ENCODE results near the gene GPR65.

The GPR65 gene

GRCh38 chr14:87992718-87993628 is 12.0 kb upstream of the GPR65 start, which contains the start of gene GALC (continued):
- TF ChIP-seq, protein P1, sequence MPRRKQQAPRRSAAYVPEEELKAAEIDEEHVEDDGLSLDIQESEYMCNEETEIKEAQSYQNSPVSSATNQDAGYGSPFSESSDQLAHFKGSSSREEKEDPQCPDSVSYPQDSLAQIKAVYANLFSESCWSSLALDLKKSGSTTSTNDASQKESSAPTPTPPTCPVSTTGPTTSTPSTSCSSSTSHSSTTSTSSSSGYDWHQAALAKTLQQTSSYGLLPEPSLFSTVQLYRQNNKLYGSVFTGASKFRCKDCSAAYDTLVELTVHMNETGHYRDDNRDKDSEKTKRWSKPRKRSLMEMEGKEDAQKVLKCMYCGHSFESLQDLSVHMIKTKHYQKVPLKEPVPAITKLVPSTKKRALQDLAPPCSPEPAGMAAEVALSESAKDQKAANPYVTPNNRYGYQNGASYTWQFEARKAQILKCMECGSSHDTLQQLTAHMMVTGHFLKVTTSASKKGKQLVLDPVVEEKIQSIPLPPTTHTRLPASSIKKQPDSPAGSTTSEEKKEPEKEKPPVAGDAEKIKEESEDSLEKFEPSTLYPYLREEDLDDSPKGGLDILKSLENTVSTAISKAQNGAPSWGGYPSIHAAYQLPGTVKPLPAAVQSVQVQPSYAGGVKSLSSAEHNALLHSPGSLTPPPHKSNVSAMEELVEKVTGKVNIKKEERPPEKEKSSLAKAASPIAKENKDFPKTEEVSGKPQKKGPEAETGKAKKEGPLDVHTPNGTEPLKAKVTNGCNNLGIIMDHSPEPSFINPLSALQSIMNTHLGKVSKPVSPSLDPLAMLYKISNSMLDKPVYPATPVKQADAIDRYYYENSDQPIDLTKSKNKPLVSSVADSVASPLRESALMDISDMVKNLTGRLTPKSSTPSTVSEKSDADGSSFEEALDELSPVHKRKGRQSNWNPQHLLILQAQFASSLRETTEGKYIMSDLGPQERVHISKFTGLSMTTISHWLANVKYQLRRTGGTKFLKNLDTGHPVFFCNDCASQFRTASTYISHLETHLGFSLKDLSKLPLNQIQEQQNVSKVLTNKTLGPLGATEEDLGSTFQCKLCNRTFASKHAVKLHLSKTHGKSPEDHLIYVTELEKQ (tag by site-specific recombination; IDR thresholded peaks at IDR 0.05; ENCODE audit: borderline replicate concordance): no peak
- TF ChIP-seq, protein P2, sequence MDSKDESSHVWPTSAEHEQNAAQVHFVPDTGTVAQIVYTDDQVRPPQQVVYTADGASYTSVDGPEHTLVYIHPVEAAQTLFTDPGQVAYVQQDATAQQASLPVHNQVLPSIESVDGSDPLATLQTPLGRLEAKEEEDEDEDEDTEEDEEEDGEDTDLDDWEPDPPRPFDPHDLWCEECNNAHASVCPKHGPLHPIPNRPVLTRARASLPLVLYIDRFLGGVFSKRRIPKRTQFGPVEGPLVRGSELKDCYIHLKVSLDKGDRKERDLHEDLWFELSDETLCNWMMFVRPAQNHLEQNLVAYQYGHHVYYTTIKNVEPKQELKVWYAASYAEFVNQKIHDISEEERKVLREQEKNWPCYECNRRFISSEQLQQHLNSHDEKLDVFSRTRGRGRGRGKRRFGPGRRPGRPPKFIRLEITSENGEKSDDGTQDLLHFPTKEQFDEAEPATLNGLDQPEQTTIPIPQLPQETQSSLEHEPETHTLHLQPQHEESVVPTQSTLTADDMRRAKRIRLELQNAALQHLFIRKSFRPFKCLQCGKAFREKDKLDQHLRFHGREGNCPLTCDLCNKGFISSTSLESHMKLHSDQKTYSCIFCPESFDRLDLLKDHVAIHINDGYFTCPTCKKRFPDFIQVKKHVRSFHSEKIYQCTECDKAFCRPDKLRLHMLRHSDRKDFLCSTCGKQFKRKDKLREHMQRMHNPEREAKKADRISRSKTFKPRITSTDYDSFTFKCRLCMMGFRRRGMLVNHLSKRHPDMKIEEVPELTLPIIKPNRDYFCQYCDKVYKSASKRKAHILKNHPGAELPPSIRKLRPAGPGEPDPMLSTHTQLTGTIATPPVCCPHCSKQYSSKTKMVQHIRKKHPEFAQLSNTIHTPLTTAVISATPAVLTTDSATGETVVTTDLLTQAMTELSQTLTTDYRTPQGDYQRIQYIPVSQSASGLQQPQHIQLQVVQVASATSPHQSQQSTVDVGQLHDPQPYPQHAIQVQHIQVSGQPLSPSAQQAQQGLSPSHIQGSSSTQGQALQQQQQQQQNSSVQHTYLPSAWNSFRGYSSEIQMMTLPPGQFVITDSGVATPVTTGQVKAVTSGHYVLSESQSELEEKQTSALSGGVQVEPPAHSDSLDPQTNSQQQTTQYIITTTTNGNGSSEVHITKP (tag by site-specific recombination; IDR thresholded peaks at IDR 0.05): no peak
- TF ChIP-seq ZBTB17 (tag by site-specific recombination; IDR thresholded peaks at IDR 0.05) (peak; percentile 61; the same call in 1 of the 2 replicates), ZNF623 (tag by site-specific recombination; IDR thresholded peaks at IDR 0.05) (no peak), ZFHX2 (tag by site-specific recombination; conservative IDR thresholded peaks at IDR 0.05) (no peak), ZNF664 (tag by site-specific recombination; IDR thresholded peaks at IDR 0.05) (no peak), ZNF843 (tag by site-specific recombination; IDR thresholded peaks at IDR 0.05) (no peak), MZF1 (tag by site-specific recombination; IDR thresholded peaks at IDR 0.05; ENCODE audit: borderline replicate concordance) (no peak), ZEB2 (tag by site-specific recombination; IDR thresholded peaks at IDR 0.05) (no peak), ZNF391 (tag by site-specific recombination; IDR thresholded peaks at IDR 0.05; ENCODE audit: borderline replicate concordance, low read depth) (no peak), ZNF704 (tag by site-specific recombination; IDR thresholded peaks at IDR 0.05) (no peak), ZBTB26 (tag by site-specific recombination; optimal IDR thresholded peaks at IDR 0.05) (peak; percentile 56), ZNF335 (tag by site-specific recombination; conservative IDR thresholded peaks at IDR 0.05) (peak; percentile 53), OSR2 (tag by site-specific recombination; IDR thresholded peaks at IDR 0.05) (peak; percentile 41; the same call in 1 of the 2 replicates), PRDM4 (tag by site-specific recombination; IDR thresholded peaks at IDR 0.05) (no peak), ZNF221 (tag by site-specific recombination; IDR thresholded peaks at IDR 0.05; ENCODE audit: borderline replicate concordance) (no peak), ZNF677 (tag by site-specific recombination; IDR thresholded peaks at IDR 0.05) (no peak), HOXD13 (CRISPR knock-in tag; IDR thresholded peaks at IDR 0.05; ENCODE audit: borderline replicate concordance) (no peak), SP7 (tag by site-specific recombination; IDR thresholded peaks at IDR 0.05) (0 out of 2 replicates have a peak, but pooled peaks have one; percentile 32), SP3 (tag by site-specific recombination; IDR thresholded peaks at IDR 0.05) (peak; percentile 48), ZNF670 (tag by site-specific recombination; IDR thresholded peaks at IDR 0.05; ENCODE audit: low read depth) (no peak), SALL2 (tag by site-specific recombination; IDR thresholded peaks at IDR 0.05; ENCODE audit: borderline replicate concordance) (no peak), ZNF311 (tag by site-specific recombination; IDR thresholded peaks at IDR 0.05; ENCODE audit: borderline replicate concordance) (no peak), PRDM1 (tag by site-specific recombination; IDR thresholded peaks at IDR 0.05) (no peak)
- TF ChIP-seq, protein P3, sequence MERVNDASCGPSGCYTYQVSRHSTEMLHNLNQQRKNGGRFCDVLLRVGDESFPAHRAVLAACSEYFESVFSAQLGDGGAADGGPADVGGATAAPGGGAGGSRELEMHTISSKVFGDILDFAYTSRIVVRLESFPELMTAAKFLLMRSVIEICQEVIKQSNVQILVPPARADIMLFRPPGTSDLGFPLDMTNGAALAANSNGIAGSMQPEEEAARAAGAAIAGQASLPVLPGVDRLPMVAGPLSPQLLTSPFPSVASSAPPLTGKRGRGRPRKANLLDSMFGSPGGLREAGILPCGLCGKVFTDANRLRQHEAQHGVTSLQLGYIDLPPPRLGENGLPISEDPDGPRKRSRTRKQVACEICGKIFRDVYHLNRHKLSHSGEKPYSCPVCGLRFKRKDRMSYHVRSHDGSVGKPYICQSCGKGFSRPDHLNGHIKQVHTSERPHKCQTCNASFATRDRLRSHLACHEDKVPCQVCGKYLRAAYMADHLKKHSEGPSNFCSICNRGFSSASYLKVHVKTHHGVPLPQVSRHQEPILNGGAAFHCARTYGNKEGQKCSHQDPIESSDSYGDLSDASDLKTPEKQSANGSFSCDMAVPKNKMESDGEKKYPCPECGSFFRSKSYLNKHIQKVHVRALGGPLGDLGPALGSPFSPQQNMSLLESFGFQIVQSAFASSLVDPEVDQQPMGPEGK (tag by site-specific recombination; IDR thresholded peaks at IDR 0.05): no peak
